ENCODE results near the gene TRPV5.

The TRPV5 gene

DNA sequence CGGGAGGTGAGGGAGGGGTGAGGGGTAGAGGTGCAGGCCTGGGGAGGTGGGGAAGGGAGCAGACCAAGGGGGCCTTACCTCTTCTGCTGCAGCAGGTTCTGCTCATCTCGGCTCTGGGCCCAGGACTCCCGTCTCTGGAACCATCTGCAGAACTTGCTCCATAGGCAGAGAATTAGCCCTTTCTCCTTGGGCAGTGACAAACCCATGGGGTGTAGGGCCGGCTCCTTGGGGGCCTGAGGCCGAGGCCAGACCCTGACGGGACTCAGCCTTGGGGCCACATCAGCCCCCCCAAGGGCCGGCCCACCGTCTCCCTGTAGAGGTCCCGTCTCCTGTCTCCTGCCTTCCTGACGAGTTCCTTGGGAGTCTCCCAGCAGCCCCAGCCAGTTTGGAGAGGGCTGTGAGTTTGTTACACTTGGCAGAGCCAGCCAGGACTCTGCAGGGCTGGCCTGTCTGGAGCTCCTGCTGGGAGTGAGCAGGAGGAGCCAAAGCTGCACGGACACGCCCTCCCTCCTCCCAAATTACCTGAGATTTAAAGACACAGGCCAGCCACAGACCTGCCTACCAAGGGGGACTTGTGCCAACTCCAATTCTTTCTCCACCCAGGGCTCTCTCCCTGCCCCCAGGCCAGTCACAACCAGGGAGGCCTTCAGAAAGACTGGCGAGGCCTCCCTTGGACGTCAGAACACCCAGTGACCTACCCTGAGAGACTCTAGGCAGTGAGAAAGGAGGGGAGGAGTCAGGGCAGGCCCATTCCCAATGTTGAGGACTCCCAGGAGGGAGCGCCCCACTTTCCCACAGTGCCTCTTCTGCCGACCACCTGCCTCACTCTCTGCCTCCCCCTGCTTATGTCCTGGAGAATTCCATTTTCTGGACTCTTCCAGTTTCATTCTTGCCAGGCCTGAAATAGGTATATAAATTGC lies 48.0 kb downstream of the TRPV5 start, which contains the start of gene TRPV6:
Gene TRPV6, minus strand, starts transcription at position 435 of the 920 bp plus-strand sequence.
- no peak for DNase-seq (ENCODE audit: low spot score)

DNA sequence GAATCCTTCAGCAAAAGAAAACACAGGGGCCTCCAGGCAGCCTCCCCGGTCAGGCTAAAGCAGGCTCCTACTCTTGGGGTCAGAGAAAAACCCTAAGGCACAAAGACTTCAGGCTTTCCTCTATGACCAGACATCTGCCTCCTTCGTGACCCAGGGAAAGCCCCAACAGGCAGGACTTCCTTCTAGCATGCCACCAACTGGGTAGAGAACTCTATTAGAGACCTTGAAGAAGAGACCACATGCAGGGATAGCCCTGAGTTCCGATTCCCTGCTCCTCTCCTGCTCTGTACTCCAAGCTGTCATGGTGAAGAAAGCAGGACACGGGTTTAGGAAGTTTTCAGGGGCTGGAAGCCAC lies 49.3 kb downstream of the TRPV5 start:
- DNase-seq (ENCODE audit: low spot score): no peak

DNA sequence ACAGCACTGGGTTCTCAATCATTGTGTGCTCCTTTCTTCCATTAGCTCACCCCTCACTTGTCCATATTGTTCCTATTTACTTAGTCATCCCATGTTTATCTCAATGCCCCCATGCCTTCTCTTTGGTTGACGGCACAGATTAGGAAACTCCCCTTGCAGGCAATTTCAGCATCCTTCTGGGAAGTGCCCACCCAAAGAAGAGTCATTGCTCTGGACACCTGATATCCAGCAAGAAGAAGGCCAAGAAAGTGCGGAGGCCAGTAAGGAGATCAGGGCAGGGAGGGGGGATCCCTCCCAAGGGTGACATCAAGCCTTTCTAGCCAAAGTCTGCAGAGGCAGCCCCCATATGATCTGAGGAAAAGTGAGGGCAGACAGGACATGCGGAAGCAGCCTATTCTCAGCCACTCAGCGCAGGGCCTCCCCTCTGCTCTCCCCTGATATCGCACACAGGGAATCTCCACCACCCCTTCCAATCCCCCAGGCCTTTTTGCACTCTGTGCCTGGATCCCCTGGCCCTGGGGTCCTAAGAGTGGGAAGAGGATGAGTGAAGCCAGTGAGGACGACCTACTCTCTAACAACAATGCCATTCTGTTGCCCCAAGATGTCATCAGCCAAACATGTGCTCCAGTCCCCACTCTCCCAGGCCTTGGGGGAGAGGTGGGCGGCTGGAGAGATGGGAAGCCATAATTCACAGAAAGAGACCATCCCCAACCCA lies 49.8 kb downstream of the TRPV5 start:
- no peak for DNase-seq (ENCODE audit: low spot score)

DNA sequence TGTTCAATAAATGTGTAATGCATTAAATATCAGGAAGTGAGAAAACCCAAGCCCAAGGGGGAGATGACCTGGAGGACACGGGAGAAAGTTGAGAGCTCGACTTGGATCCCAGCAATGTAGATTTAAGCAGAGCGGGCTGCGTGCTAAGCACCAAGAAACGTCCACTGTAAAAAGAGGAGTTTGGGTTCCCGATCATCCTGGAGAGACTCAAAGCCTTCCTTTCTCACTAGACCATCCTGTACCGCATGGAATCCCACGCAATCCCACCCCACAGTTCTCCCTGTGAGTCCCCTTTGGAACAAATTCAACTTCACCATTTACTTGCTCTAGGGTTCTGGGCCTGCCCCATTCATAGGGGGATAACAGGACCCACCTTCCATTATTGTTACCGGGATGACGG lies 50.4 kb downstream of the TRPV5 start:
- no peak for DNase-seq (ENCODE audit: low spot score)

DNA sequence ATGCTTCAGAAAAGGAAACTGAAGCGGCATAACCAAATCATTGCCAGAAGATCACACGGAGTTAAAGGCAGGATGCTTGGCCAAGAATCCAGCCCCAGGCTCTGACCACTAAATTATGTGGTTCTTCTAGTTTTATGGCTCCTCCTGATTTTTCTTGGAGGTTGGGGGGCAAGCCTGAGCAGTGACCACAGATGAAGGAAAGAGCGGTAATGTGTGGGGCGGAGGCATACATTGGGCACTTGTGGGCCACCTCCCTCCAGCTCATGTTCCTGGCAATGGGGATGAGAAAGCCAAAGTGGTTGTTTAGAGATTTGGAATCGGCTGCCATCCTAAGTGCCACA lies 51.2 kb downstream of the TRPV5 start:
- no peak for DNase-seq (ENCODE audit: low spot score)

DNA sequence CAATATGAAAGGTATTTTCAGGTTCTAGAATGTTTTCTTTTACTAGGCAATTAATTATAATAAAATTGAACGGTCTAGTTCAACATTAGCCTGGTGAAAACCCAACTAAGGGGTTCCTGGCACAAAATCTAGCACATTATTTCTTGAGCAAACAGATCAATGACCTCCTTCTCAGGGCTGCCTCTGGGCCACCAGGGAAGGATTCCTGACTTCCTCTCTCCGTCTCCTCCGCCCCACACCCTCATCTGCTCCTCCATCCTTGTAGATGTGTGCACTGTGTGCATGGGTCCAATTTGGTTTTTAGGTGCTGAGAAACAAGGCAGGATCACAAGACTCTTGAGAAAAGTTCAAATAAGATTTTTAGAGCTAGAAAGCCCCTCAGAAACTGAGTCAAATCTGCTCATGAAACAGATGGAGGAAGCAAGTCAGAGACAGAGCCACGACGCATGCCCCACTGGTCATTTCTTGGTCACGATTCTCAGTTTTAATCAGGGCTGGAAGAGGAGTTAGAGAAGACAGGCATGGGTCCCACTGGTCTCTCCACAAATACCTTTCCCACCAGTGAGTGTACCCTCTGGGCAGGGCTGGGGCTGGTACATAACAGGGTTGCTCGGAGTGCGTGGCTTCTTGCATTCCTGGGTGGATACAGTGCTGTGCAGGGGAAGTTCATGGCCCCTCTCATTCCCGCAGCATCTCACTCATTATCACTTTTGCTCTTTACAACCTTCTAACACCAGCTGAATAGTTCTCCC lies 51.8 kb downstream of the TRPV5 start:
- DNase-seq (ENCODE audit: low spot score): no peak

DNA sequence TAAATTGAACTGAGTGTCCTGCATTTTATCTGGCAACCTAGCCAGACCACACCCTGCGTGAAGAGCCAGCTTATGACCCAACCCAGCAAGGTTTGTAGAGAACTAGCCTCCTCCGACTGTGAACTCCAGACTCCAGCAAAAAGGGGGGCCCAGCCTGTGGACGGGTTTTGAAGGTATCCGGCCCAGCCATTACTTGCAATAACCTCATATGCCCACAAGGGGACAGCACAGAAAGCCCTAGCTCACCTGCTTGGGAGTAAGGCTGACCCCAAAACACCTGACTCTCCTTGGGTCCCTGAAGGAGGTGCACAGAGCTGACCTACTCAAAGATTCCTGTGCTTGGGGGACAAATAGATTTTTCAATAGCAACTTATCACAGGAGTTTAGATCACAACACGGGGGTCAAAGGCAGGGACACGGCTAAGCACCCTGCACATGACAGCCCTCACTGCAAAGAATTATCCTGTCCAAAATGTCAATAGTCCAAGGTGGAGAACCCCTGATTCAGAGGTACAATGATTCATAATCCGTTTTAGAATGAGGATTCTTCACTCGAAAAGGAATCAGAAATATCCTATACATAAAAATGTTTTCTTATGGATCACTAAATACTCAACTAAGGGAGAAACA lies 52.6 kb downstream of the TRPV5 start:
- DNase-seq (ENCODE audit: low spot score): peak; percentile 63

DNA sequence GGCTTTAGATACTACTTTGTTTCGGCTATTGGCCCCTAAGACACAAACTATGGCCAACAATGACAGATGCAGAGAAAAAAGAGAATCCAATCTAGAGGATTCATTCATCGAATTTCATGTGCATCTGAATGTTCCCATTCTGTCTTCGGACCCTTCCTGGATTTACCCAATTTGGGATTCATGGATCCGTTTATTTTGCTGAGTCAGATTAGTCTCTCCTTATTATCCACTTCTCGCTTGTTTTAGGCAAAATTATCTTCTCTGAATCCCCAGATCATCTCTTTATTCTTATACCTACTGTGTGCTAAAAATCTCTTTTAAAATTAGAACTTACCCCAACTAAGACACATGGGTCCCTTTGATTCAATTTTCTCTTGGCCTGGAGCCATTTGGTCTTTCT lies 54.5 kb downstream of the TRPV5 start:
- no peak for DNase-seq (ENCODE audit: low spot score)

DNA sequence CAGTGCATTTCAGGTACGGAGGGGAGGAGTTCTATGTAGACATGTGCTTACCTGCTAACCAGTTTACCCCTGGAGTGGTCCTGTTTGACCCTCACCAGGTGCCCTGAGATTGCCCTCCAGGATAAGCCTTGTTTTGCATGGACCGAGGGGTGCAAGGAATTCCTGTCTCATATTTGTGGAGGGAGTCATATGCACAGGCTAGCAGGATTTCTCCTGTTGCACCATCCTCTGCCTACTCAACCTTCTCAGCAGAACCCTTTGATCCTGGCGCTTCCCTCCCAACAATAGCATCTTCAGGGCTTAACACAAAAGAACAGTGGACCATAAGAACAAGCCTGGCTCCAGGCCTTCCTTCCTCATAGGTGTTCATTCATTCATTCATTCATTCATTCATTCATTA lies 55.2 kb downstream of the TRPV5 start:
- no peak for DNase-seq (ENCODE audit: low spot score)

DNA sequence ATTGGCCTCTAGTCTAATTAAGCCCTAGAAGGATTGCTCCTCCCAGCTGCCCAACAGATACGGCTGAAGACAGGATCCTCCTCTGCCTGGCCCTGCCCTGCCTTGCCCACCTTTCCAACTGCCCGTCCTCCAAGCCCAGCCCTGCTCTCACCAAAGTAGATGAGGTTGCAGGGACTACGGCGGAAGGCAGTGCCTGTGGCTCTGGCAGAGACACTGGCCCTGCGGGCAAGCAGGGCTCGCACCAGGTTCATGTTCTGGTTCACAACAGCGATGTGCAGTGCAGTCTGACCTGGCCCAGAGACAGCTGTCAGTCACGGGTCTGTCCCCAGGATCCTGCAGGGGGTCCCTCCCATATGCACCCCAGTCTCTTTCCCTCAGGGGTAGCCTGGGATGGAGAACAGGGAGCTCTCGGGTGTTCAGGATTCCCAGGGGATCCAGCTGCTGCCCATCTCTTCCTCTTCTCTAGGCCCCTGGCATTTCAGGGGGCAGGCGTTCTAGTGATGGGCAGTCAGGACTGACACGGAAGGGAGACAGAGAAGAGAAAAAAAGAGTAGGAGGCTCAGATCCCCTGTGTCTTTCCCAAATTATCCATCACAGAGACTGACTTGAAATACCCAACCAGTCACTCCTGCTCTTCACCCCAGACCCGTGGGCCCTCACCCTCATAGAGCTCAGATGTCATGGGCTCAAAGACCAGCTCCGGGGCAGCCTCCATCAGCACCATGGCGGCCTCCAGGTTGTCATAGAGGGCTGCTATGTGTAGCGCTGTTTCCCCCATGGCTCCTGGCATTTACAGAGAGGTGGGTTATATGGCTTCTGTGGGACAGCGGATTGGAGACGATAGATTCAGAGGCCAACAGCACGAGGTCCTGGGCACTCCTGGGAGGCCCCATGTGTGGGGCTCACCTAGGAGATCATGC lies 56.3 kb downstream of the TRPV5 start:
- no peak for DNase-seq (ENCODE audit: low spot score)

DNA sequence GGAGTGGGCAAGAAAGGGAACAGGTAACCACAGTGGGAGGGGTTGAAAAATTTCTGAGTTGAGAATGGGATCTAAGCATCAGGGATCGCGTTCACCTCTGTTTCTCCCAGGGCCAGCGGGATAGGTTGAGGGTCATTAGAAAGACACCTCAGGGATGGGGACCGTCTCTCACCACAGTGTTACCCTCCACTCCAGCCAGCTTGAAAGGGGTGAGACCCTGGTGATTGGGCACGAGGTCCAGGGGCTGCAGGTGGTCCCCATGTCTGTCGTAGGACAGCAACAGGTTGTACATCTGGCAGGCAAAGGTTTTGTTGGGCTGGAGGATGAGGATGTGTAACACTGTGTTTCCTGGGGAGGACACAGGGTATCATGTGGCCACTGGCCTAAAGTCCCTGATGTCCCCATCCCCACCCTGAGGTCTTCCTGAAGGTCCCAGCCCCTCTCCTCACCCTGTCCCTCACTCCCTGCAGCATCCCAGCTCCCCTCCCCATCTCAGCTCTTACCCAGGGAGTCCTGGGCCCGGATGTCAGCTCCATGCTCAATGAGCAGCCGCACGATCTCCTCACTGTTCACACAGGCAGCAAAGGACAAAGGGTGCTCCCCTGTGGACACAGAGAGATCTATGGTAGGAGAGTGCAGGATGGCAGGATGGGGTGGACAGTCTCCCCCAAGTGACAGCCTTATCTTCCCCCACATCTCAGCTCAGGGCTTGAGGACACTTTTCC lies 57.1 kb downstream of the TRPV5 start:
- no peak for DNase-seq (ENCODE audit: low spot score)

DNA sequence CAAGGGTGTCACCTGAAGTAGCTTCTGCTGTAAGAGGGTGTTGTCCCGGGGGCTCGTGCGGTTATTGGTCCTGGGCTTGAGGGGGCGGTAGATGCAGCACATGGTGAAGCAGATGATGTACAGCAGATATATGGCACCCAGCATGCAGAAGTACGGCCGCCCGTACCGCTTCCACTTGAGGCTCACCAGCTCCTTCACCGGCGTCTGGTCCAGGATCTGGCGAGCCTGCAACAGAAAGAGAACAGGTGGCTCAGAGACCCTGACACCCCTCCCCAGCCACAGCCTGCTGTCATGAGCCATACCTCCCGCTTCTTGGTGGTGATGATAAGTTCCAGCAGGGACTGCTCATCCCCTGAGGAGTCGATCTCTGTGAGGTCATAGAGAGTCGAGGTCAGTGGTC lies 58.1 kb downstream of the TRPV5 start:
- no peak for DNase-seq (ENCODE audit: low spot score)

DNA sequence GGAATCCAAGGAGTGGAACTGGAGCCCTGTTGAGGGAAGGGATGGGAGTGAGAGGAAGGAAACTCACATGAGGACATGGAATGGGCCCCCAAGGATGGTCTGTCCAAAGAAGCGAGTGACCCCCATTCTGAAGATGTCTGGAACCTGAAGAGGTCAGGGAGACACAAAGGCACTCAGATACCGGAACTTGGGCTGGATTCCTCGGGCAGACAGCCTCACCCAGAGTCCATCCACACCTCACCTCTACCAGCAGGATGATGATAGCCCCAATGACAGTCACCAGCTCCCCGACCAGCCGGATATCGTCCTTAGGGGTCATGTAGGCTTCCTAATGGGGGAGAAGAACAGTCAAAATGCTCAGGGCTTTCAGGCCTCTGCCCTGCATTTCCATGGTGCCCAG lies 58.7 kb downstream of the TRPV5 start:
- DNase-seq (ENCODE audit: low spot score): no peak

DNA sequence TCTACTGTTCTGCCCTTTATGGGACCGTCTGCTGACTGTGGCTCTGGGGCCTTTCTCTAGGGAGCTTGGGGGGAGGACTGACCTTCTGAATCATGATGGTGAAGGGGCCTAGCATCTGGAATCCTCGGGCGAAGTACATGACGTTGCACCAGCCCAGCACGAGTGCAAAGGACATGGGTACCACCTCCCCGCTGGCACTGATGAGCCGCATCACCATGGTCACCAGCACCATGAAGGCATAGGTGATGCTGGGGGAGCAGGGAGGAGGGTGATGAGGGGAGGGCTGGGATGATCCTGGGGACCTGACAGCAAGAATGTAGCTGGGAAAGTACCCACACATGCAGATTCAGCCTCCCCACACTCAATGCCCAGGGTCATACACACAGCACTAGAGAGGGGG lies 59.1 kb downstream of the TRPV5 start:
- DNase-seq (ENCODE audit: low spot score): no peak

DNA sequence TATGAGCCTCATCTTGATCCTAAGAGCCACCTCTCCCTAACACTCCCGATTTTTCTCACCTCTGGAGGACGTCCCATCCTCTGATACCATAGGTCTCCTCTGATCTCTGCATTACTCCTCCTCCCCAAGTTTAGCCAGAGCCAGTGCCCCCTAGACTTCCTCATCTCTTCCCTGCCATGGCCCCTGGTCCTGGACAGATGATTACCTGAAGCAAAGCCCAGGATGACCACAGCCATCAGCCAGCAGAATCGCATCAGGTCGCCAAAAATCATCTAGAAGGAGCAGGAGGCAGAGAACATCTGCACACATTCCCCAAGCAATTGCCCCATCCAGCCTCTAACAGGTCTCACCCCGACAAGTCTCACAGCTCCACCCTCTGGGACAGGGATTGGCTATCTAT lies 59.7 kb downstream of the TRPV5 start:
- no peak for DNase-seq (ENCODE audit: low spot score)

DNA sequence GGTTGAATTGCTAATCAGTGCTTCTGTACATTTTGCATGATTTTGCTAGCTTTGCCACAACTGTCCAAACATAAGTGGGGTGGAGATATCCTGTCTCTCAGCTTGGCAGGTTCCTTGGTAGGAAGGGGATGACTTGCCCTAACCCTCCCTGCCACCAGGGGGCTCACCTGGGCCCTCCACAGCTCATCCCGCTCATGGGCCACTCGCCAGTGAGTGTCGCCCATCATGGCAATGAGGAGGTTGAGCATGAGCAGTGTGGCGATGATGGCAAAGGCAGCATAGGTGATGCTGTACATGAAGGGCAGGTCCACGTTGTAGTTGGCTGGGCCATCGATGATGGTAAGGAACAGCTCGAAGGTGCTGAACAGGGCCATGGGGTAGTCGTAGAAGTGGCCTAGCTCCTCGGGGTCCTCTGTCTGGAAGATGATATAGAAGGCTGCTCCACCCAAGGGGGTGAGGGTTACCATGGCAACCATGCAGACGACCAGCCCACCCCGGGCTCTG lies 60.2 kb downstream of the TRPV5 start:
- peak; percentile 51 for DNase-seq (ENCODE audit: low spot score)

DNA sequence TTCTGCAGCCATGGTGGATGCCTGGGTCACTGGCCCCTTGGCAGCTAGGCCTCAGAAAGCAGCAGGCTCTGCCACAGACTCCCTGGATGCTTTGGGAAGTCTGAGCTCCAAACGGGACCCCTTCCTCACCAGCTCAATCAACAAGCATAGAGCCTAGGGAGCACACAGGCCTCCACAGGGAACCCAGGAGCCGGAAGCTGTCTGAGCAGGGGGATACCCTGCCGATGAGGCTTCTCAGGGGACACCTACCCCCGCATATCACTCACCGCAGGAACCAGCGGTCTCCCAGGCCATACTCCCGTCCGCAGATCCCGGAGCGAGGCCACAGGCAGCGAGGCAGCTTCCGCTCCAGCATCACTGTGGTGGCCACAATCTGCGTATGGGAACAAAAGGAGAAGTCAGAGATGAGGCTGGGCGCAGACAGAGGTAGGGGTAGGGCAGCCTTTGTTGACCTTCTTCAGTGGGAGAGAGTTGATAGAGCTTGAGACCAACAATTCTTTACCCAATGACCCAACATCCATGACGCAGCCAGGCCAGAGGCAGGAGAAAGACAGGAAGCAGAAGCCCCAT lies 61.4 kb downstream of the TRPV5 start:
- DNase-seq (ENCODE audit: low spot score): no peak

DNA sequence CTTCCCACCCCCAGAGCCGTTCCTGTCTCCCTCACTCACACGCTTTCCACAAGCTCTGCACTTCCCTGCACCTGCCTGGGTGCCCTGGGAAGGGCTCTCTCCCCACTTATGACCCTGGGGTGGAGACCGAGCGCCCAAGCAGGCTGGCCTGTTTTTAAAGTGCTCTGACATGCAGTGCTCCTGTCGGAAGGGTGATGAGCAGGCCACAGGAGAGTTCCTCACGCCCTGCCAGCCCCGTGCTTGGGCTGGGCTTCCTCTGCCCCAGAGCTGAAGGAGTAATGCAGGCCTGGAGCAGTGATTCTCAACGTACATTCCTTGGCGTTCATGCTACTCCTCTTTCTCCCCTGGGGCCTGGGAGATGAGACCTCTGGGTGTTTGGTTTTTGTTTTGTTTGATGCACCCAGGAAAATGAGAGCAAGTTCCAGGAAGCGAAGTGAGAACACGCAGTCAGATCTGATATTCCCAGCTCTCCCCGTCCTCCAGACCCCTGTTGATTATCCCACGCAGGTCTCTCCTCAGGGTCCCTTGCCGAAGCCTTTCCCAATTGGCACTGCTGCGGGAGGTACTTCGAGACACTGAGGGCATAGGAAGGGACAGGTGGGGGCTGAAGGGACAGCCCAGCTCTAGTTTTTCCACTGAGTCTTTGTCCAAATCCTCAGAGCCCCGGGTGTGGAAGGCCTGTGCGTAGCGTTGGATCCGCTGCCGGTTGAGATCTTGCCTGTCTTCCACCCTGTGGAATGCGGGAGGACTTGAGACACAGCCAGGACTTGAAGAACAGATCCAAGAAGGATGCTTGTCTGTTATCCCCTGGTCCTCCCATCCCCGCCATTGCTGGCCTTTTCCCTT lies 62.1 kb downstream of the TRPV5 start:
- no peak for DNase-seq (ENCODE audit: low spot score)
